HG03097 (cell line): ENCODE results near the gene GEMIN5.
"Not testable (repeated sequence)": the region's sequence is repeated elsewhere in the genome, so short reads cannot be mapped to it uniquely, and the experiment has no call there.

Source experiments
- ATAC-seq: cut with Tn5 transposase; IDR thresholded peaks from one replicate; pipeline ENCODE4 v1.9.1; 2021; ENCODE audit not compliant: unreplicated experiment, low FRiP score

The GEMIN5 gene

DNA sequence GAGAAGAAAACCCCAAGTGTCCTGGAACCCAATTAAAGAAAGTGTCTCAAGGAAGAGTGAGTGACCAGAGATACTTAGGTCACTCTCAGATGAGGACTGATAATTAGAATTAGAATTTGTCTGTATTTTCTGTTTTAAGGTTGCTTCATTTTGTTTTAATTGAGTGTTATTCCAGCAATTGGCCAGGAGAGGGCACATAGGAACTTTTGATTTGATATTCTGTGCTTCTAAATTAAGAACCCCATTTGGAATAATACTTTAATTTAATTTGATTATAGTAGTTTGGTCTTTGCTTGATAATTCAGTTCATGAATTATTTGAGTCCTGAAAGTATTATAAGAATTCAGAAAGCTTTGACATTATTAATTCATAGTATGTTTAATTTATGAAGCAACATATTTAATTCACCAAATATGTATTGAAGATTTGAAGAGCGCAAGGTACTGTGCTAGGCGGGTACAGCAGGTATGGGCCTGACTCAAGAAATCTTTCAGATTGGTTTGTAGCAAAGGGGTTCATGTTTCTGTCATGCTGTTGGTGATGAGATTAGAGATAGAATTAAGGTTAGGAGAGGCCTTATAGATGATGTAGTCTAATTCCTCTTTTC lies 7.8 kb upstream of the GEMIN5 start:
- no peak for ATAC-seq

DNA sequence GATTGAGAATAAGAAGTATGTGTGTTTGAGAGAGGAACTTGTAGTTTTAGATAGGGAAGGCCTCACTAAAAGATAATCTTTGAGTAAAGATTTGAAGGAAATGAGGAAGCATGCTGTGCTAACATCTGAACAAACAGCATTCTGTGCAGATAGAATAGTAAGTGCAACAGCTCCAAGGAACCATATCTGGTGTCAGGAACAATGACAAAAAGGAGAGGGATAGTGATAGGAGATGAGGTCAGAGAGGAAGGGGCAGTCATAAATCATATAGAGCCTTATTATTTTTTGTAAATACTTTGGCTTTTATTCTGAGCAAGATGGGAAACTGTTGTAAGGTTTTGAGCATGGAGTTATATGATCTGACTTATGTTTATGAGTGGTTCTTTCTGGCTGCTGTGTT lies 6.7 kb upstream of the GEMIN5 start:
- no peak for ATAC-seq

DNA sequence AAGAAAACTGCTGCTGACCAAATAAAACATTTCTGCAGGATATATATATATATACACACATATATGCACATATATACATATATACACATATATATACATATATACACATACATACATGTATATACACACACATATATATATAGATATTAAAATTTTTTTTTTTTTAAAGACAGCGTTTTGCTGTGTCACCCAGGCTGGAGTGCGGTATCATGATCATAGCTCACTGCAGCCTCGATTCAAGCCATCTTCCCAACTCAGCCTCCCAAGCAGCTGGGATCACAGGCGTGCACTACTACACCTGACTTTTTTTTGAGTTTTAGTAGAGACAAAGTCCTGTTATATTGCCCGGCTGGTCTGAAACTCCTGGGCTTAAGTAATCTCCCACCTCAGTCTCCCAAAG lies 5.5 kb upstream of the GEMIN5 start:
- ATAC-seq, result no peak

DNA sequence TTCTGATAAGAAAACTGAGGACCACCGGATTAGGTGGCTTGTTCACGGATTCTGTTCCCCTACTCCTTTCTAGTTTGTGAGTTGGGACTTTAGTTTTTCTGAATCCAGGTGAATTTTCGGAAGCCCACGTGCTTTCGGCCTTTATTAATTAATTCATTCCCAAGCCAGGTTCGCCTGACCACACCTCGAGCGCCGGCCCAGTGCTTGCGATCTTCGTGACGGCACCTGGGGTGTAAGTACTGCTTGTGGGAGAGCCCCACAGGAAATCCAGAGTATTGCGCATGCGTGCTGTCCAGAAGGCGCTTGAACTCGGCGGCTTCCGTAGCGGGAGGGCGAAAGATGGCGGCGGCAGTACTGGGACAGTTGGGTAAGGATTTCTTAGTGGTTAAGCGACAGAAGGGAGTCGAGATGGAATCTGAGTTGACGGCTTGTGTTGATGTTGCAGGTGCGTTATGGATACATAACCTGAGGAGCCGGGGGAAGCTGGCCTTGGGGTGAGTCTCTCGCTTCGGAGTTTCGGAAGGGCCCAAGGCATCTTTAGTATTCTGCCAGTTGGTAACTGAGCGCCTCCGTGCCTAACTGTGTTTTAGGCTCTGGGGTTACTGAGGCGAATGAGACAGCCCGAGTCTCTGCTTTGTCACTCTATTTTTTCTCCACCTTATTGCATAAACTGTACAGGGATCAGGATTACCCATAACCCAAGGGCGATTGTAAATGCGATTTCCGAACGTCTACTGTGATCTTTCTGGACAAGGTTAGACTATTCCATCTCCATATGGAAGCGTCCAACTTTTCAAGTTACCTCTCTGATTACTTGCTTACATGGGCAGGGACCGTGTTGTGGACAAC lies 3.0 kb upstream of the GEMIN5 start, which contains the start of gene MRPL22:
Gene MRPL22, plus strand, starts transcription at position 302 of the 849 bp plus-strand sequence. Its CDS starts 38 bp downstream, at position 340.
- ATAC-seq, result peak; percentile 48

DNA sequence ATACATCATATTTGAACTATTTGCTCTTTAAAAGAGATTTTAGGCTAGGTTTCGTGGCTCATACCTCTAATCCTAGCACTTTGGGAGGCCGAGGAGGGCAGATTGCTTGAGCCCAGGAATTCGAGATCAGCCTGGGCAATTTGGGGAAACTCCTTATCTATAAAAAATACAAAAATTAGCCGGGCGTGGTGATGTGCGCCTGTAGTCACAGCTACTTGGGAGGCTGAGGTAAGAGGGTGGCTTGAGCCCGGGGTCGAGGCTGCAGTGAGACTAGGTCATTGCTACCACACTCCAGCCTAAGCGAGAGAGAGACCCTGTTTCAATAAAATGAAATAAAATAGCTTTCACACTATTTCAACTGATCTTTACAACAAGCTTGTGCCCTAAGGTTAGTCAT lies 2.4 kb upstream of the GEMIN5 start:
- ATAC-seq, result no peak

DNA sequence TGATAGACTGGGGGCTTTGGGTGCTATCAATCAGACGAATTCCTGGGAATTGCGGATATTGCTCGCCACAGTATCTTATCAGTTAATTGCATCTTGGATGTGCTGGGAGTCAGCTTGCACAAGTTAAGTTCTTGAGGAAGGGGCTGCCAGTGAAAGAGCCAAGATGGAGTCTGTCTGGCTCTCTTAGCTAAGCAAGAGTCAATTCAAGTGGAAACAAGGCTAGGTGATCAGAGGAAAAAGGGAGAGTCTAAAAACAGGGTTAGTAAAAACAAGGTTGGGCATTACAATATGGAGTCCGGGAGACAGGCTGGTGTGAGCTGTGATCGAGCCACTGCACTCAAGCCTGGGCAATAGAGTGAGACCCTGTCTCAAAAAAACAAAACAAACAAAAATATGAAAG lies 1.4 kb upstream of the GEMIN5 start:
- ATAC-seq, result not testable (repeated sequence)

DNA sequence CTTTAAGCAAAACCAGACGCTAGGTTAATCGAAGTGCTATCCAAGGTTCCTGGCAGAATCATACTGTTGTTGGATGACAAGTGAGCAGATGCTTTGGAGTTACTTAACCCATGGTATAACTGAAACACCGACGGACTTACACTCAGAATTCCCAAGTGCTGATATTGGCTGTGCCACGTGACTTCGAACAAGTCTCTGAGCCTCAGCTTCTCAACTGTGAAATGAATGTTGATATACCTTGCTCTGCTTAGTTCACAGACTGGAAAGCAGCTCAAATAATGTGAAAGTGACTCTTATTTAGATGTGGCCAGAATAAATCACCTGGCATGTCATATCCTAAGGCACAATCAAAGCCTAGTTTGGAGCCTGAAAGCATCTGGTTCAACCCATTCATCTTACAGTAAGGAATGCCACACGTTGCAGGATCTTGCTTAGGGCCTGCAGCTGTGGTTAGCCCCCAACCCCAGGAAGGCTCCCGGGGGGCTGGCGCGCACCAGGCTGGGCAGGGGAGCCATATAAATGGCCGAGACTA lies 759 bp downstream of the GEMIN5 start:
- ATAC-seq, result no peak

DNA sequence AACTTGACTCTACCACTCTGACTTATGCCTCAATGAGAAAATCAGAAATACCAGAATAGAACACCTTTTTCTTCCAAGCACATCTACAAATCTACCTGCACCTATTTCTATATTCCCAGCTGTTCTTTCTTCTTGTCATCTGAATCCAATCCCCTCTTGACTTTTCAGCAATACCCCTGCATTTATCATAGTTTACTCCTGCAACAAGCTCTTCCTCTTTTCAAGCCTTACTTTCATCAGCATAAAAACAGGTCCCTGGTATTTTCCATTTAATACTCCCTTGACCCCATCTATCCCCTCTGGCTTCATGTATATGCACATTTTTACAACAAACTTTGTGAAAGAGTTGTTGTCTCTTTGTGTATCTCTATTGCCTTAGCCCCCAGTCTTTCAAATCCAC lies 3.1 kb downstream of the GEMIN5 start:
- no peak for ATAC-seq

DNA sequence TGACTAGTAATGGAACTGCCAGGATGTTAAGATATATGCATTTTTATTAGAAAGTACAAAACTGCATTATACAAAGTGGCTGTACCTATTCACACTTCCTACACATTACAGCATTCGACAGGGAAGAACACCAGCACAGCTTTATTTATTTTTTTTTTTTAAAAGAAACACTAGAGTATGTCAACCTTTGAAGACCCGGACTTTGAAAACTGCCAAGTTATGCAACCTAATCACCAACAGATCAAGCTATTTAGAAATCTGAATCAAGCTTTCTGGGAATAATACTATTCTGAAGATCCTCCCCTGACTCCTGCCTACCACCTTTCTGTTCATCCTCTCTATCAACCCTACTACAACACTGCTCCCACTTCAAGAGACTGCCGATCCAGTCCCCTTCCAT lies 4.5 kb downstream of the GEMIN5 start:
- no peak for ATAC-seq

DNA sequence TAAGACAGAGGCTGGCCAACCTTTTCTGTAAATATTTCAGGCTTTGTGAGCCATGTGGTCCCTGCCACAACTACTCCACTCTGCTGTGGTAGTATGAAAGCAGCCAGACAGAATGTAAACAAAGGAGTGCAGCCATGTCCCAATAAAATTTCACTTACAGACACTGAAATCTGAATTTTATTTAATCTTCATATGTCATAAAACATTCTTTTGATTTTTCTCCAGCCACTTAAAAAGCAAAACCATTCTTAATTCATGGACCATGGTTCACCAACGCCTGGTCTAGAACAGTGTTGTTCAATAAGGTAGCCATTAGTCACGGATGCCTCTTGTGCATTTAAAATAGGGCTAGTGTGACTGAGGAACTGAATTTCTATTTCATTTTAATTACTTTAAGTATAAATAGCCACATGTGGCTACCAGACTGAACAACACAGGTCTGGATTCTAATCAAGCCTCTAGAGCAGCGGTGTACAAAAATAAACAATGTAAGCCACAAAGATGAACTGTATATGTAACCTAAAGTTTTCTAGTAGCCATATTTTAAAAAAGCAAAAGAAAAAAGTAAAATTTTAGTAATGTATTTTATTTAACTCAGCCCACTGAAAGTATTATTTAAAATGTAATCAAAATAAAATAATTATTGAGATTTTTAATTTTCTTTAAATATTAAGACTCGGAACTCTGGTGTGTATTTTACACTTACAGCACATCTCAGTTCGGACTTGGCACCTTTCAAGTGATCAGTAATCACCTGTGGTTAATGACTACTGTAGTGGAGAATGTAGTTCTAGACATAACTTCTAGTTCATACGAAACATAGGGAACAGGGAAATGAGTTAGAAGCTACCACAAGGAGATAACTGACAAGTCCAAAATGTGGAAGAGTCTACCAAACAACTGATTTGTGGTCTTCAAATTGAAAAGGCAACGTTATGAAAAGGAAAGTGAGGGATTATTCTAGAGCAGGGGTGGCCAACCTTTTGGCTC lies 14.3 kb downstream of the GEMIN5 start:
- no peak for ATAC-seq

DNA sequence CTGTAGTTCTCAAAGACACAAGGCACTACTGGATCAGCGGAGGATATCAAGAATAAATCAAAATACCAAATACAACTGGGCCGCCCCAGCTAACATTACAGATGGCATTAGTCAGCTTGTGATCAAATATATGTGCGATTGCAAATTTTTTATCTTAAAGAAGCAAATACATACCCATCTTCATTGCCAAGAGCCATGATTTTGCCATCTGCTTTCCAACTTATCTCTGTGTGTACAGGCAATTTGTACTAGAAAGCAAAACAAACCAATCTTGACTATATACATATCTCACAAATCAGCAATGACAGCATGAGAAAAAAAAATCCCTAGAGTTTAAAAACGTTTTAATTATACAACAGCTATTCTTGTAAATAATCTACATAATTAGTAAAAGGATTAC lies 20.3 kb downstream of the GEMIN5 start:
- ATAC-seq, result no peak

DNA sequence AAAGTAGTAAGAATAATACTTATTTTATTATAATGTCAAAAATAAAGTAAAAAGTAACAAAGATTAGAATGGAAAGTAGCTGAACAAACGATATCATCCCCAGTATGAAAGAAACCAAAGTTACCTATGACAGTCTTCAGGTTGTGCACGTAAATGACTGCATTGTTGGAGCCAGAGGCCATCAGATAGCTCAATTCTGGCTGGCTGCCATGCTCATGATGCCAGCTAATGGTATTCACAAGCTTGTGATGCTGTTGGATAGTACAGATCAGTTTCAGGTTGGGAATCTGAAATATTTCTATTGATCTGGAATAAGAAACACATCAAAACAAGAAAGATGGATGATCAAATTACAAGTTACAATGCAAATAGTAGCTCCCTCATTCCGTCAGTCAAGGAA lies 21.1 kb downstream of the GEMIN5 start:
- ATAC-seq, result no peak

DNA sequence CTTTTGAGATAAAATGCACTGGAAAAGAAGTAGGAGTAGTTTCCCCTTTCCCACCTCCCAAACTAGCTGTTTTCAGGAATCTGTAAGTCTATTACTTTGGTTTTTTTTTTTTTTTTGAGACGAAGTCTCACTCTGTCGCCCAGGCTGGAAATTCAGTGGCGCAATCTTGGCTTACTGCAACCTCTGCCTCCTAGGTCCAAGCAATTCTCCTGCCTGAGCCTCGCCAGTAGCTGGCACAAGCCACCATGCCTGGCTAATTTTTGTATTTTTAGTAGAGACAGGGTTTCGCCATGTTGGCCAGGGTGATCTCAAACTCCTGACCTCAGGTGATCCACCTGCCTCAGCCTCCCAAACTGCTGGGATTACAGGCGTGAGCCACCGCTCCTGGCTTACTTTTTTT lies 32.4 kb downstream of the GEMIN5 start:
- not testable (repeated sequence) for ATAC-seq

DNA sequence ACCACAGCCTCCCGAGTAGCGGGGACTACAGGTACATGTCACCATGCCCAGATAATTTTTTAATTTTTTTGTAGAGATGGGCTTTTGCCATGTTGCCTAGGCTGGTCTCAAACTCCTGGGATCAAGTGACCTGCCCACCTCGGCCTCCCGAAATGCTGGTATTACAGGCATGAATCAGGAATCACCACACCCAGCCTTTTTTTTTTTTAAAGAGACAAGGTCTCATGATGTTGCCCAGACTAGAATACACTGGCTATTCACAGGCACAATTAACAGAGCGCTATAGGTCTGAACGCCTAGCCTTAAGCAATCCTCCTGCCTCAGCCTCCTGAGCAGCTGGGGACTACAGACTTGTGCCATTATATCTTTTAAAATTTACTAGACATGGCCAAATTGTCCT lies 36.1 kb downstream of the GEMIN5 start:
- no peak for ATAC-seq

DNA sequence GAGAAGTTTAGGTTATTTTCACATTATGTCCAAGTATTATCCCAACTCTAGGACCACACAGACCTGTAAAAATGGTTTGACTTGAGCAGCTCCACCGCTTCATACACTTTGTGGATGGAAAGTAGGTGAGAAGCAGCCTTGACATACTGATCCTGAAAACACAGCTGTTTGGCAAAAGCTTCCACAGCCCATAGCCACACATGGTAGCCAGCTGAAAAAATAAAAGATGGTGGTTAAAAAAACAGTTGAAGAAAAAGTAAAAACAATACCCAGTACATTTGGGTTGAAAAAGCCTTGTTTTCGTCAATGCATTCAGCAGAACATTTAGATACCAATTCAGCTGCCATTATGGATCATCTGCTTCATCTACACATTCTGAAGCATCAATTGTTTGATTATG lies 36.7 kb downstream of the GEMIN5 start:
- ATAC-seq, result no peak

DNA sequence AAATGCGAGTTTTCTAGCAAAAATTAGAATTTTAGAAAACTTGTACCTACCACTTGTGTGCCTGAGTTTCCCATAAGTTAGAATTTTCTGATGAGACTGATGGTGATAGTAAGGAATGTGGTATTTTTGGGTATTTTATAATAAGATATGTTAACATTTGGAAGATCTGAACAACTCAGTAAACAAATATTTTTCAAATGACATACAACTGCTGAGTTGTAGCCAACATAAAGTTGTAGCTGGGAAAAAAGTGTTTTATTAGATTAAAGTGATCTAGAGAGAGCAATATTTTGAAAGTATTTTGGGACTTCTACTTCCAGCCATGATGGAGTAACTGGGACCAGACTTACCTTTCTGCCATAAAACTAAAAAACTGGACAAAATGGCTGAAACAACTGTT lies 37.9 kb downstream of the GEMIN5 start:
- no peak for ATAC-seq

DNA sequence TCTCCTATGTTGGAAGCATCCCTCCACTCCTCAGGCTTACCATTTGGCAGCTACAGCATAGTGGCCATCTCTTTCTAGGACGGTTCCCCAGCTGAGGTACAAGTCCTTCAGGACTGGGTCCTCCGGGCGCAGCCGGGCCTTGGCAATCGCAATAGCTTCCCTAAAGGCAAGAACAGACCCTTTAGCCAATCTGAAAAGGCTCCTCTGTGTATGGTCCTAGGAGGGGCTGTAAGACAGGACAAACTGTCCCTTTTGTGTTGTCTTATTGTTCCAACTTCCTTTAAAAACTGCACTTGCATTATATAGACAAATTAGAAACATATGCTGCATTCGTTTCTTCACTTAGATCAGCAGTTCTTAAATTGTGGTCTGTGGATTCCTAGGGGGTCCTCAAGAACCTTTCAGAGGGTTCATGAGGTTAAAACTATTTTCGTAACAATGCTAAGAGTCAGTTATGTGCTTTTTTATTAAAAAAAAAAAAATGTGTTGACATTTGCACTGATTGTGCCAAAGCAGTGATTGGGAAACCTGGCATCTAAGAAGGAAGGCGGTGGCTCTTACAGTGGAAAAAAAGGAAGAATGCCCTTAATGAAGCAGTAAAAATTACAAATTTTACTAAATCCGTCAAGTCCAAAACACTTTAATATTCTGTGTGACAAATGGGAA lies 38.7 kb downstream of the GEMIN5 start:
- no peak for ATAC-seq

DNA sequence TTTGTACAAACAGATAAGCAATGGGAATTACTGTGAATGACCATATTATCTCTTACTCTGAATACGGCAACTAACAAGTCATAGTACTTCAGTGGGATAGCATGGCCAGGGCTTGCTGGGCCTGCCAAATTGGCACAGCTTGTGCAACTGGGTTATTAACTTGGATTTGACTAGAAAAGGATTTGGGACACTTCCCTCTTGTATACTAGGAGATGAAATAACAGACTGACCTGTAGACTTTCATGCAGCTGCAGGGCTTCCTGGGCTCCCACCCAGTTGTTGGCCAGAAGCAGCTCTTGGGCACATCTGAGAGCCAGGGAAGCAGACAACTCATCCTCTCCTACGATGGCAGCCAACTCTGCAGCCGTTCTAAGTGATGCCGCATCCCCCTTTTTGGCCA lies 39.8 kb downstream of the GEMIN5 start:
- ATAC-seq, result no peak

DNA sequence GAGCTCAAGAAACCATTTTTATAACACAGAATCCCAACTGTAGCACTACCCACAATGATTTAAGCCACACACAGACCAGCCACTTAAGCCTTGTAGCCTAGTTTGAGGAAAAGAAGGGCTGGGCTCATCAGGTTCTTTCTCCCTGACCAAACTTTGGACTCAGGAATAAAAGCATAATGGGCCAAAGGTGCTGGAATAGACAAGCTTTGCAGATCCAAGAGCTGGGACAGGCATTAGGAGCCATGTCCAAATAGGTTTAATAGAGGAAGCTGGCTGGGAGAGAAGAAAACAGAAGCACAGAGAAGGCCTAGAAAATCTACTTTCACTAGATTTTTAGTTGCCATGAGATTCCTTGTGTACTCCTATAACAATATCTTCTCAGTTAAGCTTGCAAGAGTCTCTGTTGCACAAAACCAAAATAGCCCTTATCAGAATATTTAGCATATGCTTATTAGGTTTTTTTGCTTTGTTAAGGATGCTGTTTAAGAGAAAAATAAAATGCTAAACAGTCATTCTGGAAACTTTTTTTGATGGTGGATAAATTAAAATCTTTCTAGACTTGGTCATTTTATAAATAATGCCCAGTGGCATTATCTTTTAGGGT lies 41.3 kb downstream of the GEMIN5 start:
- no peak for ATAC-seq
